PFSK-1 (cell line): Measurements from ENCODE around the gene ARAP1.

Experiments used
- POLR2AphosphoS5 ChIP-seq: IDR thresholded peaks from 2 replicates; pipeline ENCODE4 v1.6.1; 2012; ENCODE audit warnings: low read depth, mild to moderate bottlenecking, control low read depth, low read length, moderate library complexity
- REST ChIP-seq, 2 experiments: IDR thresholded peaks; 2 replicates each; pipeline versions ENCODE4 v1.6.1 to v1.8.0; 2011 to 2012; ENCODE audit warnings: low read depth in 2 of 2, low read length in 2 of 2, control low read depth in 1 of 2, inconsistent platforms in 1 of 2, mild to moderate bottlenecking in 1 of 2, moderate library complexity in 1 of 2; ENCODE audit not compliant: insufficient read depth in 1 of 2

GRCh38 chr11:72778535-72779494 is 26.6 kb upstream of the ARAP1 start:
- TF ChIP-seq REST (IDR thresholded peaks at IDR 0.05; ENCODE audit: insufficient read depth in 1 of 2, low read depth in 2 of 2, low read length in 2 of 2), result no peak
- TF ChIP-seq POLR2AphosphoS5, result no peak
